GM18511 (cell line): ENCODE results near the gene SLX4.
"Not testable (repeated sequence)": the region's sequence is repeated elsewhere in the genome, so short reads cannot be mapped to it uniquely, and the experiment has no call there.

Experiments used
- ATAC-seq: cut with Tn5 transposase; IDR thresholded peaks from one replicate; pipeline ENCODE4 v1.9.1; 2021; ENCODE audit warnings: mild to moderate bottlenecking, moderate library complexity; ENCODE audit not compliant: unreplicated experiment

SLX4 gene

GRCh38 chr16:3611146-3611975 is at the start of gene SLX4:
Gene SLX4, minus strand, starts transcription at chr16:3611606. Its CDS starts 2,642 bp downstream, at chr16:3608964.
- peak; percentile 91 for ATAC-seq

- no peak for ATAC-seq
Measured at GRCh38 chr16:3659251-3659650, 47.8 kb upstream of the SLX4 start.

- ATAC-seq, result no peak
Measured at GRCh38 chr16:3656491-3657468, 45.4 kb upstream of the SLX4 start.

- not testable (repeated sequence) for ATAC-seq
Measured at GRCh38 chr16:3656160-3656490, 44.7 kb upstream of the SLX4 start.

- no peak for ATAC-seq
Measured at GRCh38 chr16:3655396-3656159, 44.2 kb upstream of the SLX4 start.

GRCh38 chr16:3655030-3655395 is 43.6 kb upstream of the SLX4 start:
- no peak for ATAC-seq

- ATAC-seq, result no peak
Measured at GRCh38 chr16:3654249-3654991, 43.0 kb upstream of the SLX4 start, which contains the start of gene DNASE1. Gene DNASE1, plus strand, starts transcription at chr16:3654691. Its CDS starts 683 bp downstream, at chr16:3655374.

GRCh38 chr16:3652373-3653195 is 41.2 kb upstream of the SLX4 start:
- ATAC-seq, result no peak

GRCh38 chr16:3651461-3652372 is 40.3 kb upstream of the SLX4 start:
- no peak for ATAC-seq

GRCh38 chr16:3650631-3651265 is 39.3 kb upstream of the SLX4 start:
- ATAC-seq, result no peak

- ATAC-seq, result no peak
Measured at GRCh38 chr16:3646348-3646920, 35.0 kb upstream of the SLX4 start.

GRCh38 chr16:3645504-3646347 is 34.3 kb upstream of the SLX4 start:
- no peak for ATAC-seq

GRCh38 chr16:3645108-3645503 is 33.7 kb upstream of the SLX4 start:
- ATAC-seq, result no peak

GRCh38 chr16:3643095-3643730 is 31.8 kb upstream of the SLX4 start:
- ATAC-seq, result no peak

GRCh38 chr16:3642397-3643094 is 31.1 kb upstream of the SLX4 start:
- ATAC-seq, result no peak
